HG03432 (cell line): ENCODE results near the gene TYMS.

ENCODE experiments used
- ATAC-seq: cut with Tn5 transposase; IDR thresholded peaks from one replicate; pipeline ENCODE4 v1.9.1; 2021; ENCODE audit warnings: mild to moderate bottlenecking, moderate library complexity; ENCODE audit not compliant: unreplicated experiment

TYMS gene

GRCh38 chr18:710418-711300 lies 53.2 kb downstream of the TYMS start:
- no peak for ATAC-seq

GRCh38 chr18:711310-711656 lies 53.8 kb downstream of the TYMS start:
- ATAC-seq, result peak; percentile 5

GRCh38 chr18:711657-712400 lies 54.4 kb downstream of the TYMS start:
- ATAC-seq, result peak; percentile 55

GRCh38 chr18:712401-713134 lies 55.1 kb downstream of the TYMS start, which contains the start of gene ENOSF1:
Gene ENOSF1, minus strand, starts transcription at chr18:712630. Its CDS starts 43 bp downstream, at chr18:712587.
- peak; percentile 89 for ATAC-seq

GRCh38 chr18:713135-713490 lies 55.7 kb downstream of the TYMS start:
- no peak for ATAC-seq

GRCh38 chr18:715626-716025 lies 58.2 kb downstream of the TYMS start:
- ATAC-seq, result no peak

- no peak for ATAC-seq
Measured at GRCh38 chr18:717003-717402, 59.5 kb downstream of the TYMS start.
